ENCODE data around the gene PAFAH1B2.

PAFAH1B2 gene

DNA sequence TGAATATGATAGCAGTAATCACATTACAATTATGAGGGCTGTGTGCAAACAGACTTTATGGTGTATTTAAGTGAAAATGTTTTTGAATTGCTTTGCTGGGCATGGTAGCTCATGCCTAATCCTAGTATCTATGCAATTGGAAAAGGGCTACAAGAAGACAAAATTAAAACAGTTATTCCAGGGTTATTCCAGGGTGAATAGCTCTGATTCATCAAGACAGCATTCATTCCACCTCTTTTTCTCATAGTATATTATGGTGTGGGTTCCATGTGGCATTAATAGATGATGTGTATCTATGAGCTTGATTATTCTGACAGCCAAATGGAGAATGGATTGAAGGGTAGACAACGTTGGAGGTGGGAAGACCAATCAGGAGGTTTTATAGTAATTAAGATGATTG lies 22.4 kb downstream of the PAFAH1B2 start:
- H4K91ac ChIP-seq (ENCODE audit: low read depth, low read length, poor library complexity): no peak overlapping the region
- H3K9ac ChIP-seq (ENCODE audit: low read depth, low read length, poor library complexity): no peak overlapping the region
- peaks cover 0 to under 1% of the 10 kb centered on the region in 2 donors for H3K4me1 ChIP-seq (ENCODE audit: control insufficient read depth in 2 of 2, insufficient read depth in 1 of 2, low read depth in 1 of 2, low read length in 2 of 2)
- H2BK120ac ChIP-seq (ENCODE audit: low read depth, low read length): no peak overlapping the region
- H2AK5ac ChIP-seq (ENCODE audit: low read depth, low read length): no peak overlapping the region
- no CpG with 5 or more reads among the region's 1 CpG for WGBS, 2 donors (ENCODE audit: extremely low coverage in 2 of 2, insufficient read length in 2 of 2, insufficient replicate concordance in 1 of 2)
- H4K8ac ChIP-seq (ENCODE audit: low read depth, low read length): no peak overlapping the region
- no peak overlapping the region for H3K23ac ChIP-seq (ENCODE audit: low read depth, low read length, poor library complexity)
- H3K27me3 ChIP-seq (ENCODE audit: control insufficient read depth in 3 of 3, insufficient read depth in 3 of 3, low read depth in 1 of 3, low read length in 3 of 3): no peaks in the 10 kb centered on the region
- H2BK5ac ChIP-seq (ENCODE audit: low read length): no peak overlapping the region
- H2BK12ac ChIP-seq (ENCODE audit: low read length): no peak overlapping the region
- H3K4me3 ChIP-seq (ENCODE audit: low read length in 2 of 2): no peak overlapping the region
- no peak overlapping the region for H3K27ac ChIP-seq (replicated peaks; ENCODE audit: low read length)
- H3K14ac ChIP-seq (ENCODE audit: low read length): no peak overlapping the region
- no peak overlapping the region for H3K4ac ChIP-seq (ENCODE audit: low read length)
- H3K36me3 ChIP-seq (replicated peaks in 1 of 2; ENCODE audit: control insufficient read depth in 2 of 2, insufficient read depth in 2 of 2, low read length in 2 of 2): peaks cover 19 to 94% of the 10 kb centered on the region in 2 donors
- H3K79me1 ChIP-seq (ENCODE audit: low read depth, low read length): no peaks in the 10 kb centered on the region
- no peaks in the 10 kb centered on the region for H3K9me3 ChIP-seq (replicated peaks in 1 of 2; ENCODE audit: control insufficient read depth in 2 of 2, insufficient read depth in 1 of 2, low read depth in 1 of 2, low read length in 2 of 2)
- no peak overlapping the region for H3K18ac ChIP-seq (ENCODE audit: low read length)
- no peak overlapping the region for H3K4me2 ChIP-seq (ENCODE audit: insufficient read depth, low read length, poor library complexity, severe bottlenecking)
- no peak overlapping the region for H2AFZ ChIP-seq (ENCODE audit: low read length)
- no peak overlapping the region for H2BK15ac ChIP-seq (ENCODE audit: low read length)
- DNase-seq (ENCODE audit: low spot score): no peak

DNA sequence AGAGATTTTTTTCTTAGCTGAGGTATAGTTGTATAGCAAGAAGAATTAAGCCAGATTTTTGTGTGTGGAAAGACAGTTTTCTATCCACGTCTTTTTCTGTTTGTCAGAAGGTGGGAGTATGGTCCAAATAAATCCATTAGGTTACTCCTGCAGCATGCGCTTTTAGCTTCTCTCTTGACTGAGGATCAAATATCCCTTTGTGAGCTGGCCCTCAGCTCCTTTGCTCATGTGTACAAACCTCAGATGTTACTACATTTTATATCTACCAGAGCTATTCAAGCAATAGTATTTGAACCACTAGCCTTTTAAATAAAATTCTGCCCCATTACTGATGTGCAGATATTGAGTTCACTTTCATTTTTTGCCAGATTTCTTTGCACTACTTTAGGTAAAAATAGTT lies 25.6 kb downstream of the PAFAH1B2 start:
- H3K27ac ChIP-seq (replicated peaks; ENCODE audit: low read length): no peak overlapping the region
- H4K8ac ChIP-seq (ENCODE audit: low read depth, low read length): no peak overlapping the region
- H3K4me2 ChIP-seq (ENCODE audit: insufficient read depth, low read length, poor library complexity, severe bottlenecking): no peak overlapping the region
- H3K14ac ChIP-seq (ENCODE audit: low read length): no peak overlapping the region
- no peak overlapping the region for H2AFZ ChIP-seq (ENCODE audit: low read length)
- no peaks in the 10 kb centered on the region for H3K79me1 ChIP-seq (ENCODE audit: low read depth, low read length)
- H3K4me3 ChIP-seq (ENCODE audit: low read length in 2 of 2): no peak overlapping the region
- no peak overlapping the region for H3K18ac ChIP-seq (ENCODE audit: low read length)
- H4K91ac ChIP-seq (ENCODE audit: low read depth, low read length, poor library complexity): no peak overlapping the region
- no peaks in the 10 kb centered on the region for H3K9me3 ChIP-seq (replicated peaks in 1 of 2; ENCODE audit: control insufficient read depth in 2 of 2, insufficient read depth in 1 of 2, low read depth in 1 of 2, low read length in 2 of 2)
- H3K9ac ChIP-seq (ENCODE audit: low read depth, low read length, poor library complexity): no peak overlapping the region
- no CpG with 5 or more reads among the region's 2 CpGs for WGBS, 2 donors (ENCODE audit: extremely low coverage in 2 of 2, insufficient read length in 2 of 2, insufficient replicate concordance in 1 of 2)
- H3K36me3 ChIP-seq (replicated peaks in 1 of 2; ENCODE audit: control insufficient read depth in 2 of 2, insufficient read depth in 2 of 2, low read length in 2 of 2): peaks cover 11 to 72% of the 10 kb centered on the region in 2 donors
- H2AK5ac ChIP-seq (ENCODE audit: low read depth, low read length): no peak overlapping the region
- DNase-seq (ENCODE audit: low spot score): no peak
- H3K4ac ChIP-seq (ENCODE audit: low read length): no peak overlapping the region
- no peak overlapping the region for H2BK15ac ChIP-seq (ENCODE audit: low read length)
- H3K4me1 ChIP-seq (ENCODE audit: control insufficient read depth in 2 of 2, insufficient read depth in 1 of 2, low read depth in 1 of 2, low read length in 2 of 2): peaks cover 5 to 6% of the 10 kb centered on the region in 2 donors
- H3K23ac ChIP-seq (ENCODE audit: low read depth, low read length, poor library complexity): no peak overlapping the region
- no peak overlapping the region for H2BK5ac ChIP-seq (ENCODE audit: low read length)
- H2BK12ac ChIP-seq (ENCODE audit: low read length): no peak overlapping the region
- no peak overlapping the region for H2BK120ac ChIP-seq (ENCODE audit: low read depth, low read length)
- no peaks in the 10 kb centered on the region for H3K27me3 ChIP-seq (ENCODE audit: control insufficient read depth in 3 of 3, insufficient read depth in 3 of 3, low read depth in 1 of 3, low read length in 3 of 3)

DNA sequence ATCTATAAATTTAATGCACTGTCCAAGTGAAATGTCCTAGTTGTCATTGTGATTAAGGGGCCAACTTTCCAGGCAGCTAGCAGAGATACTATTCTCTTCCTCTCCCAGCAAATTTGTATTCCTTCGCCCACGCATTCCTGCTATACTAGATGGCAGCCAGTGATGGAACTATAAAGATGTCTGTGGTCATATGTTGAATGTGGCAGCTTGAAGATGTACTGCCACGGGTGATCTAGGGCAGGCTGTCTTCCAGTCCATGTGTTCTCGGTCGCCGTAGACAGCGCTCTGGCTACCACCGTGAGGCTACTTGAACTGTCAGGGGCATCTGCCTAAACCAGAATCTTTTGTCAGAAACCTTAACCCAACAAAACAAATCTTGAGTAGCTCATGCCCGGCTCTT lies 26.1 kb downstream of the PAFAH1B2 start:
- H3K36me3 ChIP-seq (replicated peaks in 1 of 2; ENCODE audit: control insufficient read depth in 2 of 2, insufficient read depth in 2 of 2, low read length in 2 of 2): peaks cover 11 to 70% of the 10 kb centered on the region in 2 donors
- no peak overlapping the region for H3K9ac ChIP-seq (ENCODE audit: low read depth, low read length, poor library complexity)
- H4K91ac ChIP-seq (ENCODE audit: low read depth, low read length, poor library complexity): no peak overlapping the region
- H3K23ac ChIP-seq (ENCODE audit: low read depth, low read length, poor library complexity): no peak overlapping the region
- no peak overlapping the region for H2BK120ac ChIP-seq (ENCODE audit: low read depth, low read length)
- peaks cover 5 to 10% of the 10 kb centered on the region in 2 donors for H3K4me1 ChIP-seq (ENCODE audit: control insufficient read depth in 2 of 2, insufficient read depth in 1 of 2, low read depth in 1 of 2, low read length in 2 of 2)
- H3K14ac ChIP-seq (ENCODE audit: low read length): no peak overlapping the region
- H2BK12ac ChIP-seq (ENCODE audit: low read length): no peak overlapping the region
- H3K4ac ChIP-seq (ENCODE audit: low read length): no peak overlapping the region
- H2BK5ac ChIP-seq (ENCODE audit: low read length): no peak overlapping the region
- H3K9me3 ChIP-seq (replicated peaks in 1 of 2; ENCODE audit: control insufficient read depth in 2 of 2, insufficient read depth in 1 of 2, low read depth in 1 of 2, low read length in 2 of 2): no peaks in the 10 kb centered on the region
- no peak overlapping the region for H3K4me2 ChIP-seq (ENCODE audit: insufficient read depth, low read length, poor library complexity, severe bottlenecking)
- no peak overlapping the region for H3K27ac ChIP-seq (replicated peaks; ENCODE audit: low read length)
- DNase-seq (ENCODE audit: low spot score): no peak
- H2BK15ac ChIP-seq (ENCODE audit: low read length): no peak overlapping the region
- H2AFZ ChIP-seq (ENCODE audit: low read length): no peak overlapping the region
- no peaks in the 10 kb centered on the region for H3K27me3 ChIP-seq (ENCODE audit: control insufficient read depth in 3 of 3, insufficient read depth in 3 of 3, low read depth in 1 of 3, low read length in 3 of 3)
- no peak overlapping the region for H3K4me3 ChIP-seq (ENCODE audit: low read length in 2 of 2)
- no peak overlapping the region for H4K8ac ChIP-seq (ENCODE audit: low read depth, low read length)
- no CpG with 5 or more reads among the region's 9 CpGs for WGBS, 2 donors (ENCODE audit: extremely low coverage in 2 of 2, insufficient read length in 2 of 2, insufficient replicate concordance in 1 of 2)
- no peak overlapping the region for H2AK5ac ChIP-seq (ENCODE audit: low read depth, low read length)
- H3K79me1 ChIP-seq (ENCODE audit: low read depth, low read length): no peaks in the 10 kb centered on the region
- no peak overlapping the region for H3K18ac ChIP-seq (ENCODE audit: low read length)

DNA sequence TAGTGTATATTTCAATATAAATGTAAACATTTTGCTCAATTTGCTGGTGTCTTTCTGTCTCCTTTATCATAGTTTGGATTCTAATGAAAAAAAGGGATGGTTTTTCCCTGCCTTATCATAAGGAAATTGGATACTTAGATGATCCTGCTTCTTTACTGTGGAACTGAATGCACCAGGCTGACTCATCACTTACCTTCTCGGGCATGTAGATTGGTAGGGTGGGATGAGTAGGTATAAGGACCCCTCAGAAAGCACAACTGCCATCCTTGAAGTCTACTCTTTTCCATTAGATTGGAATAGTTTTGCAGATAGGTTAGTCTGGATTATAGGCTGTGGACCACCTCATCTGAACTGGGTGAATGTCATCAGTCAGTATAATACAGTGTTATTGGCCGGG lies 26.9 kb downstream of the PAFAH1B2 start:
- H3K36me3 ChIP-seq (replicated peaks in 1 of 2; ENCODE audit: control insufficient read depth in 2 of 2, insufficient read depth in 2 of 2, low read length in 2 of 2): peaks cover 11 to 62% of the 10 kb centered on the region in 2 donors
- no peak overlapping the region for H3K4ac ChIP-seq (ENCODE audit: low read length)
- H3K79me1 ChIP-seq (ENCODE audit: low read depth, low read length): no peaks in the 10 kb centered on the region
- peaks cover 5 to 10% of the 10 kb centered on the region in 2 donors for H3K4me1 ChIP-seq (ENCODE audit: control insufficient read depth in 2 of 2, insufficient read depth in 1 of 2, low read depth in 1 of 2, low read length in 2 of 2)
- no peak overlapping the region for H4K91ac ChIP-seq (ENCODE audit: low read depth, low read length, poor library complexity)
- H3K27me3 ChIP-seq (ENCODE audit: control insufficient read depth in 3 of 3, insufficient read depth in 3 of 3, low read depth in 1 of 3, low read length in 3 of 3): no peaks in the 10 kb centered on the region
- no peak overlapping the region for H2AK5ac ChIP-seq (ENCODE audit: low read depth, low read length)
- H3K9me3 ChIP-seq (replicated peaks in 1 of 2; ENCODE audit: control insufficient read depth in 2 of 2, insufficient read depth in 1 of 2, low read depth in 1 of 2, low read length in 2 of 2): no peaks in the 10 kb centered on the region
- H3K27ac ChIP-seq (replicated peaks; ENCODE audit: low read length): no peak overlapping the region
- H4K8ac ChIP-seq (ENCODE audit: low read depth, low read length): no peak overlapping the region
- no peak overlapping the region for H2BK5ac ChIP-seq (ENCODE audit: low read length)
- H2BK120ac ChIP-seq (ENCODE audit: low read depth, low read length): no peak overlapping the region
- no peak overlapping the region for H3K18ac ChIP-seq (ENCODE audit: low read length)
- no peak for DNase-seq (ENCODE audit: low spot score)
- no peak overlapping the region for H3K4me3 ChIP-seq (ENCODE audit: low read length in 2 of 2)
- H3K9ac ChIP-seq (ENCODE audit: low read depth, low read length, poor library complexity): no peak overlapping the region
- no peak overlapping the region for H3K4me2 ChIP-seq (ENCODE audit: insufficient read depth, low read length, poor library complexity, severe bottlenecking)
- no peak overlapping the region for H2BK15ac ChIP-seq (ENCODE audit: low read length)
- no CpG with 5 or more reads among the region's 2 CpGs for WGBS, 2 donors (ENCODE audit: extremely low coverage in 2 of 2, insufficient read length in 2 of 2, insufficient replicate concordance in 1 of 2)
- H2AFZ ChIP-seq (ENCODE audit: low read length): no peak overlapping the region
- H3K14ac ChIP-seq (ENCODE audit: low read length): no peak overlapping the region
- H2BK12ac ChIP-seq (ENCODE audit: low read length): no peak overlapping the region
- no peak overlapping the region for H3K23ac ChIP-seq (ENCODE audit: low read depth, low read length, poor library complexity)

Data from neuronal stem cell (in vitro differentiated cells).